ENCODE results near the gene TFF3.

TFF3 gene

GRCh38 chr21:42315296-42315891 is at the start of gene TFF3:
TFF3 (minus strand) TSS chr21:42315409; CDS start chr21:42315374, 35 bp downstream.
- peak; percentile 97 for DNase-seq

GRCh38 chr21:42364304-42364865 is 49.2 kb upstream of the TFF3 start:
- DNase-seq = no peak

GRCh38 chr21:42363312-42363711 is 48.1 kb upstream of the TFF3 start:
- DNase-seq = no peak

GRCh38 chr21:42362700-42363099 is 47.5 kb upstream of the TFF3 start:
- no peak for DNase-seq

- no peak for DNase-seq
Measured at GRCh38 chr21:42362198-42362597, 47.0 kb upstream of the TFF3 start.

GRCh38 chr21:42361286-42361685 is 46.1 kb upstream of the TFF3 start:
- DNase-seq = no peak

GRCh38 chr21:42360317-42360716 is 45.1 kb upstream of the TFF3 start:
- no peak for DNase-seq

GRCh38 chr21:42358937-42359336 is 43.7 kb upstream of the TFF3 start:
- no peak for DNase-seq

- DNase-seq = no peak
Measured at GRCh38 chr21:42358261-42358660, 43.1 kb upstream of the TFF3 start.

GRCh38 chr21:42357307-42357706 is 42.1 kb upstream of the TFF3 start:
- no peak for DNase-seq

GRCh38 chr21:42356650-42357049 is 41.4 kb upstream of the TFF3 start:
- DNase-seq = no peak

GRCh38 chr21:42356046-42356445 is 40.8 kb upstream of the TFF3 start:
- no peak for DNase-seq

- no peak for DNase-seq
Measured at GRCh38 chr21:42353623-42354022, 38.4 kb upstream of the TFF3 start.

GRCh38 chr21:42352441-42353095 is 37.4 kb upstream of the TFF3 start:
- no peak for DNase-seq

- no peak for DNase-seq
Measured at GRCh38 chr21:42351626-42352440, 36.6 kb upstream of the TFF3 start.

GRCh38 chr21:42350927-42351426 is 35.8 kb upstream of the TFF3 start, which contains the start of gene TFF2:
TFF2 (minus strand) TSS chr21:42350994; CDS start chr21:42350957, 37 bp downstream.
- DNase-seq = no peak

- no peak for DNase-seq
Measured at GRCh38 chr21:42350318-42350910, 35.2 kb upstream of the TFF3 start.

- DNase-seq = no peak
Measured at GRCh38 chr21:42349420-42350317, 34.5 kb upstream of the TFF3 start.

GRCh38 chr21:42348762-42349161 is 33.6 kb upstream of the TFF3 start:
- DNase-seq = no peak

GRCh38 chr21:42347601-42348327 is 32.6 kb upstream of the TFF3 start:
- no peak for DNase-seq

Measured in NCI-H2029 treated with DMSO at 0.1 percent for 48 hours (cell line).